ENCODE results near the gene ZYG11B.
"Not testable (repeated sequence)": the region's sequence is repeated elsewhere in the genome, so short reads cannot be mapped to it uniquely, and the experiment has no call there.

The ZYG11B gene

DNA sequence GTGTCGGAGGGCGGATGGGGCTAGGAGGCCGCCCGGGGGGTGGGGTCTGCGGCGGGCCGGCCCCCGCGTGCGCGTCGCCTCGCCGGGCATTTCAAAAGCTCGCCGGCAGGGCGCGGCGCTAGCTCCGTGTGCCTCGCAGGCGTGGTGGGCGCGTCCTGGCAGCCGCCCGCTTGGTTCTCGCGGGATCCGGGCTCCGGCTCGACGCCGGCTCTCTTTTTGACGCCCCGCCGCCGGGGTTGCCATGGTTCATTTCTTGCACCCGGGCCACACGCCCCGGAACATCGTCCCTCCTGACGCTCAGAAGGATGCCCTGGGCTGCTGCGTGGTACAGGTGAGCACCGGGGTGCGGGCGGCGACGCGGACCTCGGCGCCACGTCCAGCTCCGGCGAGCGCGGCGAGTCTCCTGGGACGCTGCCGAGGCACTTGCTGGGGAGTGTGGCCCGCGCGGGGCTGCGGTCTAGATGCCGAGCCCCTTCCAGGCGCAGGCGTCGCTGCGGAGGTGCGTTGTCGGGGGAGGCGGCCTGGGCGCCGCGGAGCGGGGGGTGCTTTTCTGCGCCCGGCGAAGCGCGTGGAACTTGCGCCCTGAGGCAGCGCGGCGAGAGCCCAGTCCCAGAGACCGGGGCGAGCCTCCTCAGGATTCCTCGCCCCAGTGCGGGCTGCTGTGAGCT, 116.5 kb downstream of the ZYG11B start, which contains the start of gene ZYG11A:
ZYG11A (plus strand) TSS at position 118 of the 668 bp plus-strand sequence; CDS start at position 242, 124 bp downstream.
- DNase-seq (ENCODE audit: low spot score) (no peak), FAIRE-seq (no peak)

GRCh38 chr1:52845119-52845518, 118.9 kb downstream of the ZYG11B start:
- DNase-seq (ENCODE audit: low spot score); FAIRE-seq: not testable (repeated sequence)

- DNase-seq (ENCODE audit: low spot score) (no peak), FAIRE-seq (no peak)
Observed at GRCh38 chr1:52848423-52848822, 122.2 kb downstream of the ZYG11B start.

DNA sequence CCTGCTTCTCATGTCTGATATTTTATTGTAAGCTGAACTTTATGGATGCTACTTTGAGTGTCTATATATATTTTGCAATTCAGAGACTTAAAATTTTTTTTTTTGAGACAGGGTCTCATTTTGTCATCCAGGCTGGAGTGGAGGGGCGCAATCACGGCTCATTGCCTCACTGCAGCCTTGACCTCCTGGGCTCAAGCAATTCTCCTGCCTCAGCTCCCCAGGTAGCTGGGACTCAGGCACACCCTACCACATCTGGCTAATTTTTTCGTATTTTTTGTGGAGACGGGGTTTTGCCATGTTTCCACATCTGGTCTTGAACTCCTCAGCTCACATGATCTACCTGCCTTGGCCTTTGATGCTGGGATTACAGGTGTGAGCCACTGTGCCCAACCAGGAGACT, 124.7 kb downstream of the ZYG11B start:
- no peak for DNase-seq (ENCODE audit: low spot score)
- FAIRE-seq = no peak

DNA sequence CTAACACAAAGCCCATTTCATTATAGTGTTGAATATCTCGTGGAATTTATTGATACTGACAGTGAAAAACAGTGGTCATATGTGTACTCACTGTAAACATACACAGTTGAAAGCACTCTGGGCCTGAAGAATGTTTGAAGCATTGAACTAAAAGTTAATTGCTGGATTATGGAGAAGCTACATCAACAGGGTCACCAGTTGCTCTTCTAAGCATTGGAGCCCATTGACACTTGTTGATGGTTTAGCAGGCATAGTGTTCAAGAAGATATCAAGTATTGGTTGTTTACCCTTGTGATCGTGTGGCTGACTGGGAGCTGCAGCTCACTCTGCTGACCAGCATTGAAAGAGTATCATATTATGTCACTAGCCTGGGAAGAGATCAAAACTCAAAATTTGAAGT, 126.6 kb downstream of the ZYG11B start:
- DNase-seq (ENCODE audit: low spot score) (no peak), FAIRE-seq (no peak)

- FAIRE-seq (no peak), DNase-seq (ENCODE audit: low spot score) (no peak)
Observed at GRCh38 chr1:52855584-52855983, 129.3 kb downstream of the ZYG11B start.

- FAIRE-seq (no peak), DNase-seq (ENCODE audit: low spot score) (no peak)
Observed at GRCh38 chr1:52856026-52856425, 129.8 kb downstream of the ZYG11B start.

DNA sequence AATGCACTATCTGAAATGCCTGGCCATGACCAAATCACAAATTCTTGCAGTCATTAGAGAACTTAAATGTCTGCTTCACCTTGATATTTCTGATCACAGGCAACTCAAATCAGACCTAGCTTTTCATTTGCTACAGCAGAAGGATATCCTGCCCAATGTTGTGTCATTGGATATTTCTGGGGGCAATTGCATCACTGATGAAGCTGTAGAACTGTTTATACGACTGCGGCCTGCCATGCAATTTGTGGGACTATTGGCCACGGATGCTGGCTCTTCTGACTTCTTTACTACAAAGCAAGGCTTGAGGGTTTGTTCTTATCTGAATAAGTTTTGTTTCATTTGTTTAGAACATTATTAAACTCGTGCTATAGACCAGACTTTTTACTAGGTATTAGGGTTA, 131.2 kb downstream of the ZYG11B start:
- FAIRE-seq = no peak
- no peak for DNase-seq (ENCODE audit: low spot score)

GRCh38 chr1:52862666-52863458, 136.6 kb downstream of the ZYG11B start:
- DNase-seq (ENCODE audit: low spot score) (no peak), FAIRE-seq (no peak)

DNA sequence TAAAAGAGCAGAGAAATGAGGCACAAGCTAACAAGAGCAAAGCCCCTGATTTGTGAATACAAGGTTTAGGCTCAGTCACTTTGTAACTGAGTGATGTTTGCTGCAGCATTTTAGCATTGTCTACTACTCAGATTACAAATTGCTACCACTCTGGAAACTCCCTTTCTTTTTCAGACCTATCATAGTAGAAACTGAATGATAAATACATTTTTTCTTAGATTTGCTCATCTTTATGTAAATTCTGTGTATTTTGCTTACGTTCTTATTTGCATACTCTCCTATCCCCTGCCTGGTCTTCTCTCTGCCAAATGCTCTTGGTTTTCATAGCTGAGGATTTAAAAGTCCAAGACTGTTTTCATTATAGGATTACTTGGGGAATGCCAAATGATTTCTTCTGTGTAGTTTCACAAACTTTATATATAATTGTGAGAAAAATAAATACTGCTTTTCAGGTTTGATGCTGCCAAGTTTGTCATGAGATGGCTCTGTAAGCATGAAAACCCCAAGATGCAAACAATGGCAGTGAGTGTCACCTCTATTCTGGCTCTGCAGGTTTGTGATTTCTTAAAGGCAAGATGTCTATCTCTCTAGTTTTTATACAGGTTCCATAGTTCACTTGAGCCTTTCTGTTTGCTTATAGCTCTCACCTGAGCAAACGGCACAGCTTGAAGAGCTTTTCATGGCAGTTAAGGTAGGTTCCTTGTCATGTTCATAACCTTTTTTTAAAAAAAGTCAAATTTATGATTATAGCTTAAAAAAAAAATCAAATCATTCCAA, 141.0 kb downstream of the ZYG11B start:
- FAIRE-seq = no peak
- no peak for DNase-seq (ENCODE audit: low spot score)

- not testable (repeated sequence) for DNase-seq (ENCODE audit: low spot score); FAIRE-seq
Observed at GRCh38 chr1:52869727-52870126, 143.5 kb downstream of the ZYG11B start.

DNA sequence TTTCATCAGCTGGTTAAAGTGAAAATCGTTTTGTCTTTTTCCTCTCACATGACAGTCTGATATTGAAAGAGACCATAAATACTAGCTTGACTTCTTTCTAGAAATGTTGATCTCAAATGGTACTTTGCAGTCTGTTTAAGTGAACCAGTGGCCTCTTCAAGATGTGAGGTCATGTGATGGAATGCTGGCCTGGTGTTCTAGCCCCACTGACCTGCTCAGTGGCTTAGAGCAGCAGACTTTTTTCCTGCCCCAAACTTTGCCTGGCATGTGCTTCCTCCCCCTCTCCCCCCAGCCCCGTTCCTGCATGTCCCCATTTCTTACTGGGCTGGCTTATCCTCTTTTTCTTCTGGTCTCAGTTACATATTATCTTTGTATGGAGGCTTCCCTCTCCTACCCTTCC, 150.6 kb downstream of the ZYG11B start:
- FAIRE-seq (no peak), DNase-seq (ENCODE audit: low spot score) (no peak)
